Kidney (tissue), 14 donors: ENCODE measurements around the gene GSG1L. TPM values are rescaled to one million over a fixed set of nuclear protein-coding genes. Genes with fewer than 3 reads are reported as not detected.

Source experiments
- DNase-seq, 5 donors: peaks; one replicate each; pipeline ENCODE4 v3.0.0-alpha.2; 2013 to 2020
- FAIRE-seq: peaks from 2 replicates; lab custom pipeline; 2012; peaks lifted over from hg19 to GRCh38; lab: Jason Lieb, UNC
- H3K27ac ChIP-seq, 2 donors: one replicate each; pipeline ENCODE4 v1.7.0; 2013; ENCODE audit warnings: low read depth in 2 of 2, low read length in 2 of 2, inconsistent platforms in 1 of 2
- H3K27me3 ChIP-seq: one replicate; pipeline ENCODE4 v1.7.1; 2013; ENCODE audit warnings: low read length, inconsistent platforms; ENCODE audit not compliant: control insufficient read depth, insufficient read depth
- H3K36me3 ChIP-seq, 3 donors: one replicate each; pipeline versions ENCODE4 v1.7.0 to v1.7.1; 2013; ENCODE audit warnings: low read length in 3 of 3, control low read depth in 1 of 3, inconsistent platforms in 1 of 3; ENCODE audit not compliant: insufficient read depth in 3 of 3, control insufficient read depth in 2 of 3
- H3K4me1 ChIP-seq, 3 donors: one replicate each; pipeline versions ENCODE4 v1.7.0 to v1.7.1; 2013; ENCODE audit warnings: low read length in 3 of 3, inconsistent platforms in 1 of 3, low read depth in 1 of 3; ENCODE audit not compliant: control insufficient read depth in 2 of 3, insufficient read depth in 2 of 3
- H3K4me3 ChIP-seq, 3 donors: one replicate each; pipeline versions ENCODE4 v1.7.0 to v1.8.1; 2013; ENCODE audit warnings: low read length in 3 of 3, control low read depth in 1 of 3, inconsistent platforms in 1 of 3
- H3K9ac ChIP-seq, 3 donors: one replicate each; pipeline versions ENCODE4 v1.7.0 to v1.7.1; 2013; ENCODE audit warnings: low read length in 3 of 3, control low read depth in 1 of 3, inconsistent platforms in 1 of 3
- H3K9me3 ChIP-seq, 3 donors: one replicate each; pipeline versions ENCODE4 v1.7.0 to v1.7.1; 2013; ENCODE audit warnings: low read length in 3 of 3, control low read depth in 1 of 3, inconsistent platforms in 1 of 3; ENCODE audit not compliant: control insufficient read depth in 2 of 3, insufficient read depth in 1 of 3
- CTCF ChIP-seq: IDR thresholded peaks from 3 replicates; pipeline ENCODE4 v1.5.1; 2012; ENCODE audit warnings: mild to moderate bottlenecking, moderate library complexity, borderline replicate concordance; ENCODE audit not compliant: insufficient read depth; ENCODE audit errors: extremely low read depth
- intact Hi-C: fragments of 100-400 bp; cut with DNase I; formaldehyde crosslinking; loops from one replicate; pipeline ENCODE4 v1.11.1; 2022
- polyA plus RNA-seq: library from polyadenylated mRNA; stranded (reverse); fragments of 350-450 nt; fragmentation: Illumina TruSeq; extraction: RNeasy Lipid Tissue Mini Kit (QIAGEN cat#74804); gene quantifications from one replicate; pipeline ENCODE4 v1.2.3, GENCODE V29; 2014; ENCODE audit warnings: low read depth, low replicate concordance; ENCODE audit not compliant: insufficient read depth
- total RNA-seq: library from RNA; stranded (reverse); fragmentation: NEBNext Ultra II Directional; extraction: Animal tissue kit (Norgen Biotek cat#: 25700); gene quantifications from one replicate; pipeline ENCODE4 v1.2.1, GENCODE V29; 2021
- donor health status: control.
- donor health status: control.
- donor health status: control.
- donor health status: control.
- donor health status: control.
- donor health status: DM: yes; HTN: yes; CAD: no.
- donor health status: Normal renal cell carcinoma (clear cell type).

GSG1L gene
- total and polyA plus RNA-seq, 2 donors from 2014 or later = not detected

- DNase-seq (no peak), FAIRE-seq (no peak)
- Histone ChIP-seq H3K27me3 (no peaks in the 10 kb centered on the region), H3K9me3 (no peaks in the 10 kb centered on the region), H3K36me3 (no peaks in the 10 kb centered on the region), H3K4me3 (no peak overlapping the region), H3K27ac (no peak overlapping the region), H3K9ac (no peak overlapping the region), H3K4me1 (no peaks in the 10 kb centered on the region)
- TF ChIP-seq CTCF = no peak
- intact Hi-C loops = no loop called here
Observed at GRCh38 chr16:28042811-28043210, 20.7 kb downstream of the GSG1L start.

- no peak for TF ChIP-seq CTCF
- Histone ChIP-seq H3K4me3 (no peak overlapping the region), H3K27ac (no peak overlapping the region), H3K27me3 (no peaks in the 10 kb centered on the region), H3K36me3 (no peaks in the 10 kb centered on the region), H3K4me1 (no peaks in the 10 kb centered on the region), H3K9ac (no peak overlapping the region), H3K9me3 (no peaks in the 10 kb centered on the region)
- intact Hi-C loops = no loop called here
- FAIRE-seq (no peak), DNase-seq (no peak)
Observed at GRCh38 chr16:28041615-28042014, 21.9 kb downstream of the GSG1L start.

GRCh38 chr16:28040039-28040438 lies 23.5 kb downstream of the GSG1L start:
- Histone ChIP-seq H3K36me3 (no peaks in the 10 kb centered on the region), H3K27me3 (no peaks in the 10 kb centered on the region), H3K9ac (no peak overlapping the region), H3K9me3 (no peaks in the 10 kb centered on the region), H3K4me3 (no peak overlapping the region), H3K4me1 (no peaks in the 10 kb centered on the region), H3K27ac (no peak overlapping the region)
- intact Hi-C loops = no loop called here
- TF ChIP-seq CTCF = no peak
- DNase-seq (no peak), FAIRE-seq (no peak)

GRCh38 chr16:28039493-28039892 lies 24.0 kb downstream of the GSG1L start:
- Histone ChIP-seq H3K27me3 (no peaks in the 10 kb centered on the region), H3K27ac (no peak overlapping the region), H3K9ac (no peak overlapping the region), H3K4me1 (no peaks in the 10 kb centered on the region), H3K4me3 (no peak overlapping the region), H3K9me3 (no peaks in the 10 kb centered on the region), H3K36me3 (no peaks in the 10 kb centered on the region)
- no peak for FAIRE-seq
- TF ChIP-seq CTCF = no peak
- no peak for DNase-seq
- intact Hi-C loops = no loop called here
